HG03095 (cell line): Measurements from ENCODE around the gene DPYSL5.
"Not testable (repeated sequence)": the region's sequence is repeated elsewhere in the genome, so short reads cannot be mapped to it uniquely, and the experiment has no call there.

ENCODE experiments used
- ATAC-seq: cut with Tn5 transposase; IDR thresholded peaks from one replicate; pipeline ENCODE4 v1.9.1; 2021; ENCODE audit warnings: moderate library complexity; ENCODE audit not compliant: unreplicated experiment

Gene DPYSL5, protein sequence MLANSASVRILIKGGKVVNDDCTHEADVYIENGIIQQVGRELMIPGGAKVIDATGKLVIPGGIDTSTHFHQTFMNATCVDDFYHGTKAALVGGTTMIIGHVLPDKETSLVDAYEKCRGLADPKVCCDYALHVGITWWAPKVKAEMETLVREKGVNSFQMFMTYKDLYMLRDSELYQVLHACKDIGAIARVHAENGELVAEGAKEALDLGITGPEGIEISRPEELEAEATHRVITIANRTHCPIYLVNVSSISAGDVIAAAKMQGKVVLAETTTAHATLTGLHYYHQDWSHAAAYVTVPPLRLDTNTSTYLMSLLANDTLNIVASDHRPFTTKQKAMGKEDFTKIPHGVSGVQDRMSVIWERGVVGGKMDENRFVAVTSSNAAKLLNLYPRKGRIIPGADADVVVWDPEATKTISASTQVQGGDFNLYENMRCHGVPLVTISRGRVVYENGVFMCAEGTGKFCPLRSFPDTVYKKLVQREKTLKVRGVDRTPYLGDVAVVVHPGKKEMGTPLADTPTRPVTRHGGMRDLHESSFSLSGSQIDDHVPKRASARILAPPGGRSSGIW

DNA sequence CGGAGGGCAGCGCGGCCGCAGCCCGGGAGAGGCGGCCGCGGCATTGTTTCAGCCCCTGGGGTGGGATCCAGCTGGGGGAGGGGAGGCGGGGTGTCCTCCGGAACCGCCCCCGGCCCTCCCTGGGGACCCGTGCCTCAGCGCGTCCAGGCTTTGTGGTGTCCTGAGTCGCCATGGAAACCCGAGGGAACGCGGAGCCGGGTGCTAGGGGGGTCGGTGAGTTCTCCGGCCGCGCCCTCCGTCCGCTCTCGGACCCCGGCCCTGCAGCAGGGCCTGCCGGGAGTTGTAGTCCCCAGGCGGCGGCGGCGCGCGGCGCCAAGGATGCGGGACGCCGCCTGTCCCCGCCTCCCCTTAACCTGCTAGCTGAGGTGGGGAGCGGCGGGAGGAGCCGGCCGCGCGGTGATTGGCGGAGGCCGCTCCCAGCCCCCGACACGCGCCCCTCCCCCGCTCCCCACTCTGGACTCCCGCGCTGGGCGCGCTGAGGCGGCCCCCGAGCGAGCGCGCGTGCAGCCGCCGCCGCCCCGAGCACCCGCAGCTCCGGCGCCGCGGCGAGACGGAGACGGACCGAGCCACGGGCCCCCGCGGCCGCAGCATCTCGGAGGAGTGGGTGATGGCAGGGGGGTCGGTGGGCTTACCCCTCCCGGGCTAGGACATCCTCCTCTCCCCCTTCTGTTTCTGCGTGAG lies at the start of gene DPYSL5:
TSS of gene DPYSL5 (plus strand) at position 478 of the 681 bp plus-strand sequence. CDS start 50,368 bp downstream, outside the sequence.
- ATAC-seq: no peak

DNA sequence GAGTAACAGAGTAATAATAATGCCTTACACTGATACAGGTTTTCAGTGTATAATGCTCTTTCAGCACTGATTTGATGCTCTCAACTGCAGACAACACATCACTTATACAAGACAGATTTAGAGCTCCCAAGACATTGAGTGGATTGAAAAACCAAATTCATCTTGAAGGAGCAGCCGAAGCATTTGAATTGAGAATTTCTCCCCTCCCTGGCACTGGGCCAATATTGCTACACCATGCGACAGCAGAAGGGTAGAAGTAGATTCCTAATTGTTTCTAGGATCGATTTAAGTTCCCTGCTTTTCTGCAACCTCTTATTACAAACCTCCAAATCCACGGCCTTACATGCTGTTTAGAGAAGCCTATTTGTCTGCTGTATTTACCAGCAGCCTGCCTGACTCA lies 46.6 kb upstream of the DPYSL5 start:
- ATAC-seq: no peak

DNA sequence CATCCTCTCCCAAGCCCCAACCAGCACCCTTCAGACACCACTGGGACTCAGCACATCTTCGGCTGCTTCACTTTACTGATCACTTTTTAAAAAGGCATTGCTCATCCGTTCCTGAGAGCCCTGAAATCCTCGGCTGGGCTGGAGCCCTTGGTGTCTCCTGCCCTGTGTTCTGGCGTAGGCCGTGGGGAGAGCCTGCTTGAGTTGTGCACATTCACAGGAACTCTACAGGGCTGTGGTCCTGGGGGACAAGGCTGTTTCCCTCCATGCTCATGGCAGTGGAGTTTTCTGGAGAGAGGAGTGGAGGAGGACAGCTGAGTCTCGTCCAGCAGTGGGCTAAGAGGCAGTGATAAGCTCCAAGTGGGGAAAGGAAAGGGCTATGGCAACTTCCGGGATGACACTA lies 46.1 kb upstream of the DPYSL5 start:
- ATAC-seq: no peak

DNA sequence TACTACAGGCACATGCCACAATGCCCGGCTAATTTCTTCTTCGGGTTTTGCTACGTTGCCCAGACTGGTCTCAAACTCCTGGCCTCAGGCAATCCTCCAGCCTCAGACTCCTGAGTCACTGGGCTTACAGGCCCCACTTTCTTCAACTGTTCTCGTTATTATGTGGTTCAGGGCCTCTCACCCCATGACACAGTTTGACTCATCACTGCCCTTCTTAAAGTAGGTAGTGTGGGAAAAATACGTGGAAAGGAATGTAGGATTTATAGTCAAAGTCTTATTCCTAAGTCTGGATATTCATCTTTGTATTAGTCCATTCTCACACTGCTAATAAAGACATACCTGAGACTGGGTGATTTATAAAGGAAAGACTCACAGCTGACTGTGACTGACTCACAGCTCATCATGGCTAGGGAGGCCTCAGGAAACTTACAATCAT lies 42.7 kb upstream of the DPYSL5 start:
- no peak for ATAC-seq

DNA sequence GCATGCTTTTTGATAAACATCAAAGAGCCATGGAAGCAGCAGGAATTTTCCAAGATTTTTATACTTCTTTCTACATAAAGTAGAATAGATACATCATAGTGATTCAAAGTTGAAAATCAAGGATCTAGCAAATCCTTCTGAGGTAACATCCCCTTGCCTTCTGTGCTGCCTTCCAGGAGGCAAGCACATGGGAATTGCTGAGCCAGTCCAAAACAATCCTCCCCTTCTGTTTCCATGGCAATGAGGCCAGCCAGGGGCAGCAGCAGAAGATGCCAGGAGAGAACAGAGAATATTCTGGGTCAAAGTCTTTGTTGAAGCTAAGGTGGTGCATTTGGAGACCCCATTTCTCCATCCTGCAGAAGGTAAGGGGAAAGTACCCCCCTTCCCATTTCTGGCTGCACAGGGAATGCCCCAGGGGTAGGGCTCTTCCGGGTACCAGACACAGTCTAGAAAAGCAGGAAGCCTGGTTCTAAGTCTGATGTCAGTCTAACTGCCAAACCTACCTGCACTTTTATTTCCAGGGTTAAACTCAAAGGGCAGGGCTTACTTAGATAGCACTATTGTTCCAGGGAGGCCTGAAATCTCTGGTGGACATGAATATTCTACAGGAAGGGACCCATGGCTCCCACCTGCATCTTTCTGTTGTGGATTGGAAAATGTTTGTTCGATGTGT lies 40.0 kb upstream of the DPYSL5 start:
- no peak for ATAC-seq

DNA sequence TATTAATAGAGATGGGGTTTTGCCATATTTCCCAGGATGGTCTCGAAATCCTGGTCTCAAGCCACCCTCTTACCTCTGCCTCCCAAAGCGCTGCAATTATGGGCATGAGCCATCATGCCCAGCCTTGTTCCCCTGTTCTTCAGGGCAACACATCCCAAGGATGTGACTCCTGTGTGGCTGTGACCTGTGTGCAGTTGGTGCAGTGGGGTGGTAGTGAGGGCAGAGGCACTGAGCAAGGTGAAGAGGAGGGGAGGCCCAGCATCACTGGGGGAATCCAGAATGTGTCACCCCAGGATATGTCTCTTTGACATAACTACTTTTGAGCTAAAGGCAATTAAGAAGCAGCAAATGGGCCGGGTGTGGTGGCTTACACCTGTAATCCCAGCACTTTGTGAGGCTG lies 38.7 kb upstream of the DPYSL5 start:
- no peak for ATAC-seq

DNA sequence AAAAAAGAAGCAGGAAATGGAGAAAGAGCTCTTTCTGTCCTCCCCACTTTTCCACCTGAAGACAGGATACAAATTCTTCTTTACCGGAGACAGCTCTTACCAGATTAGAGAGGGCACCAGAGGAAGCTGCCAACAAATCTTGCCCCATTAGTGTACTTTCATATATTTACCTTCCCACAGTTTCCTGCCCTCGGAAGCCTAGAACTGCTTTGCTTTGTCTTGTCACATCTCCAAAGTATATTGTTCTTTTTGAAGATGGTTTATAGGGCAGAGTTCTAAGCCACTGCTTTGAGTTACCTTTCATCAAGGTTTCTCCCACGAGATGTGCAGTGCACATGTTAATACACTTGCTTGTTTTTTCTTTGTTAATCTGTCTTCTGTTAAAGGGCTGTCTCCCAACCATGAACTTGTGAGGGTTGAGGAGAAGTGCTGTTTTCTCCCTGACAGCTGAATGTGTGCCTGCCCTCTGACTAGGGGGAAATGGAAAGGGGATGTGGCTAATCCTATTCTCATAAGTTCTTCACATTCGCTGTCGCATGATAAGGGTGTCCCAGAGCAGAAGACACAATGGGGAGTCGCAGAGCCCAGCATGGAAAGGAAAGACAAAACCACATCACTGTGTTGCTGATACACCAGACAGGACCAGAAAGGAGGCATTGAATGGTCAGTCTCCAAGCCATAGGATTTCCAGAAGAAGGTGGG lies 37.9 kb upstream of the DPYSL5 start:
- no peak for ATAC-seq

DNA sequence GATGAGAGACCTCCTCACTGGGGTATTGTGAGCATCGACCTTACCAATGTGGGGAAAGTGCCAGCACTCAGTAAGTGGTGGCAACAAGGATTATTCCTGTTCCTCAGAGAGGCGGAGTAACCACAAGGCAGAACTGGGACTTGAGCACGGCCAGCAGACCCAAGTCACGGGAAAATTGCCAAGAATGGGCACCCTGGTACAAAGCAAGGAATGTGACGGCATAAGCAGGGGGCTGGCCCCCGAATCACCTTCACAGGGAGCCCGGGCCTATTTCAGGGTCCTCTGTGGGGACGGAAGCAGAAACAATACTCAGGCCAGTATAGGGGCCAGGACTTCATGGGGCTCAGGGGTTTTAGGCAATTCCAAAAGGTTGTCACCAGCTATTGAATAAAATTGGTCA lies 36.7 kb upstream of the DPYSL5 start:
- ATAC-seq: no peak

DNA sequence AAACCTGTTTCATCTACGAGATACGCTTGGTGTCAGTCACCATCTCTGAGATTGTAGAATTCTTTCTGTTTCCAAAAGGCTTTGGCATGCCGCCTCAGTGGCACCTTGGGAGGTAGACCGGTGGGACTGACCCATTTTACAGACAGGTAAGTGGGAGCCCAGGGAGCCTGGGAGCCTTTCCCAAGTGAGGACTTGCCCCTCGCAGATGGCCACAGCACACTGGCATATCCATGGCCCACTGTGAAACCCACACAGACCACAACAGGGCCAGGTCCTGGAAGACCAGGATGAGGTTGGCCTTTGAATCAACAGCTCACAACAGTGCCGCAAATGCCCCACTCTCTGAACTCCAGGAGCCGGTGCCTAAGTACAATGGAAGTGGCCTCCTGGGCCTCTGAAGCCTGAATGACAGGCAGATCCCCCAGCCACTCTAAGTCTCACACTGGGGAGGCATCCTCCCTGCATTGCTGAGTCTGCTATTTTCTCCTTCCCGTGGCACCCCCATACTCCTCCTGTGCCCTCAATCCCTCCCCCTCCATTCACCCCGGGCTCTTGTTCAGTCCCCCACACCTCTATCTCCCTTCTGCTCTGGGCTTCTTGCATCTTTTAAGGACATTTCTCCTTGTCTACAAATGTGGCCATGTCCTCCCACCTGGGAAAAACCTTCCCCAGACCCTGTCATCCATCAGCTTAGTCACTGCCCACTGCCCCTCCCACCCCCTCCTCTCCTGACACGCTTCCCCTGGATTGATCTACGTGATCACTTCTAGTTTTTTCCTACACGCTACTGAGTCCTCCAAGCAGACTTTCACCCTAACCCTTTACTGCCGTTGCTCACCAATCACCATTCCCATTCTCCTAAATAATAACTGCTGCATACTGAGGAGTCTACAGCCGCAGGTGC lies 35.9 kb upstream of the DPYSL5 start:
- ATAC-seq: no peak

DNA sequence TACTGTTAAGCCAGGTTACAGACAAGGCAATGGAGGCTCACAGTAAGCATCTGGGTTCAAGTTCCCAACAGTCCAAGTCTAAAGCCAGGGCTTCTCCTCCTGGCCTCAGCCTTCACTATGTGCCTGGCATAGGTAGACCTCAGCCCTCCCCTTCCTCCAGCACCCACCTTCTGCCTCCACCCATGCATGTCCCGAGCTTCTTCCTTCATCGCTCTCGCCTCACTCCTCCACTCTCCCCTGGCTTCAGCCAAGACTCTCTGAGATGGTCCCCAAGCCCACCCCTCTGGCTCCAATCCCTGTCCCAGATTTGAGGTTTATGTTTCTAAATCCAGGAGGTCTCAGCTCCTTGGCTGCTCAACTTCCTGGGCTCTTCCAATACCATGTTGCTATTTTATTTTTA lies 35.2 kb upstream of the DPYSL5 start:
- ATAC-seq: no peak

DNA sequence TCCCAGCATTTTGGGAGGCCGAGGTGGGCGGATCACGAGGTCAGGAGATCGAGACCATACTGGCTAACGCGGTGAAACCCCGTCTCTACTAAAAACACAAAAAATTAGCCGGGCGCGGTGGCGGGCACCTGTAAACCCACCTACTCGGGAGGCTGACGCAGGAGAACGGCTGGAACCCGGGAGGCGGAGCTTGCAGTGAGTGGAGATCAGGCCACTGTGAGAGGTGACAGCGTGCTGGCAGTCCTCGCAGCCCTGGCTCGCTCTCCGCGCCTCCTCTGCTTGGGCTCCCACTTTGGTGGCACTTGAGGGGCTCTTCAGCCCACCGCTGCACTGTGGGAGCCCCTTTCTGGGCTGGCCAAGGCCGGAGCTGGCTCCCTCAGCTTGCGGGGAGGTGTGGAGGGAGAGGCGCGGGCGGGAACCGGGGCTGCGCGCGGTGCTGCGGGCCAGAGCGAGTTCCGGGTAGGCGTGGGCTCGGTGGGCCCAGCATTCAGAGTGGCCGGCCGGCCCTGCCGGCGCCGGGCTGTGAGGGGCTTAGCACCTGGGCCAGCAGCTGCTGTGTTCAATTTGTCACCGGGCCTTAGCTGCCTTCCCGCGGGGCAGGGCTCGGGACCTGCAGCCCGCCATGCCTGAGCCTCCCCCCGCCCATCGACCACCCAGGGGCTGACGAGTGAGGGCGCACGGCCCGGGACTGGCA lies 33.7 kb upstream of the DPYSL5 start:
- ATAC-seq: not testable (repeated sequence)

DNA sequence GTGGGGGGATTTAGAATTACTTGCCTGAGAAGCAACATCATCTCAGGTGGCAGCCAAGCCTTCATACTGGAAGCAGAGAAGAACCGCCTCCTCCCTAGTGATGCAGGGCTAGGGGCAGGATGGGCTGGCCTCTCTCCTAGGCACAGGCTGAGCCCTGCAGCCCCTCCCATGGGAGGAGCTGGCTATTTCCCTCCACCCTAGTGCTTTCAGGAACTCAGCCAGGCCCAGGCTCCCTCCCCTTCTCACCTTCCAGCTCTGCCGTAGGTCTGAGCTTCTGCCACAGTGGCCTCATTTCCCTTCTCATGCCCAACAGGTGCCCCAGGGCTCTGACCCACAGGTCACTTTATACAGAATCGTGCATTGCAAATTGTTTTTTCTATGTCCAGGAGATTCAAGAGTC lies 31.0 kb upstream of the DPYSL5 start:
- no peak for ATAC-seq

DNA sequence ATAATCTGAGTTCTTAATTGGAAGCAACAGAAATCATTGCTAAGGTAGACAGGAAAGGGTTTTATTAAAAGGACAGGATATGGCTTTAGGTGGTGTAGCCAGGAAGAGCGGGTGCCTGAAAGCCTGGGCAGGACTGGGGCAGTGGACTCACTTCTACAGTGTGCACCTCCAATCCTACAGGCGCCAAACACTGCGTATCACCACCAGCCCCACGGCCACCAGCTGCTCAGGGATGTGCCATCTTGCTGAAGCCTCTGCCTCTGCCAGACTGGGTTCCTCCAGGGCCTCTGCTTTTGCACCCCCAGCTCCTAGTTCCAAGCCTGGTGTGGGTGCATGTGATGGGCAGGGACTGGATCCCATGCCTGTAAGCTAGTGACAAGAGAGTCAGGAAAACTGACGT lies 29.7 kb upstream of the DPYSL5 start:
- no peak for ATAC-seq

DNA sequence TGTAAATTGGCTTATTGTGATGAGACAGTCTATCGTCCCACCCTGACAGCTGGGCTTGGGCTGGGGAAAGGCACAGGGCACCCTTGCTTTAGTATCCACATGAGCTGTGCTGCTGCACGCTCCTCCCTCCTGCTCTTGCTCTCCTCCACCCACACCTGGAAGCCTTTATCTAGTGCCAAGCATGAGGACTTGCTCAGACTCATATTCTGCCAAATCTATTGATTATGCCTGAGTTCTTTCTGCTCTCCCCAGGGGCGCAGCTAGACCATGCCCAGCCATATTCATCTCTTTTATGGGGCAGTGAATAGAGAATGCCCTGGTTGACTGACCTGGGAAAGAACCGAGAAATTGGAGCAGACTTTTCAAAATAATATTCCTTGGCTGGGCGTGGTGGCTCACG lies 29.0 kb upstream of the DPYSL5 start:
- ATAC-seq: no peak

DNA sequence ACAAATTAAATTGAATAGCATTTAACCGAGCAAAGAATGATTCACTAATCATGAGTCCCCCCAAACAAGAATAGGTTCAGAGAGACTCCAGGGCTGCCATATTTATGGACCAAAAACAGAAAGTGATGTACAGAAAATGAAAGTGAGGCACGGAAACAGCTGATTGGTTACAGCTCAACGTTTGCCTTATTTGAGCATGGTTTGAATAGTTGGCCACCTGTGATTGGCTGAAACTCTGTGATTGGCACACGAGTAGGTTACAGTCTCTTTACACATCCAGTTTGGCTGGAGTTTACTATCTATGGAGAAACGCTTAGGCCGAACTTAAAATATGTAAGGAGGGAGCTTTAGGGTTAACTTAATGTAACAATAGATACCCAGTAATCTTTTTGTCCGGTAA lies 27.0 kb upstream of the DPYSL5 start:
- ATAC-seq: no peak

DNA sequence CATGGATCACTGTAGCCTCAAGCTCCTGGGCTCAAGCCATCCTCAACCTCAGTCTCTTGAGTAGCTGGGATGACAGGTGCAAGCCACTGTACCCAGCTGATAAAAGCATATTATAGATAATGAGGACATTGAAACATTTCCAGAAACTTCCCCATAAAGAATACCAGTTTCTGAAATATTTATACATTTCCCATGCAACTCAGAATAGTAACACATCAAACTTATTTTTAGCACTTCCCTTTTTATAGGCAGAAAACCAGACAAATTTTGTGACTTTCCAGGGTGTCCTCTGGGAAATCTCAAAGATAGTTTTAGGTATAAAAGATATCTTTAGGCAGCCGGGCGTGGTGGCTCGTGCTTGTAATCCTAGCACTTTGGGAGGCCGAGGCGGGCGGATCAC lies 25.1 kb upstream of the DPYSL5 start:
- no peak for ATAC-seq

DNA sequence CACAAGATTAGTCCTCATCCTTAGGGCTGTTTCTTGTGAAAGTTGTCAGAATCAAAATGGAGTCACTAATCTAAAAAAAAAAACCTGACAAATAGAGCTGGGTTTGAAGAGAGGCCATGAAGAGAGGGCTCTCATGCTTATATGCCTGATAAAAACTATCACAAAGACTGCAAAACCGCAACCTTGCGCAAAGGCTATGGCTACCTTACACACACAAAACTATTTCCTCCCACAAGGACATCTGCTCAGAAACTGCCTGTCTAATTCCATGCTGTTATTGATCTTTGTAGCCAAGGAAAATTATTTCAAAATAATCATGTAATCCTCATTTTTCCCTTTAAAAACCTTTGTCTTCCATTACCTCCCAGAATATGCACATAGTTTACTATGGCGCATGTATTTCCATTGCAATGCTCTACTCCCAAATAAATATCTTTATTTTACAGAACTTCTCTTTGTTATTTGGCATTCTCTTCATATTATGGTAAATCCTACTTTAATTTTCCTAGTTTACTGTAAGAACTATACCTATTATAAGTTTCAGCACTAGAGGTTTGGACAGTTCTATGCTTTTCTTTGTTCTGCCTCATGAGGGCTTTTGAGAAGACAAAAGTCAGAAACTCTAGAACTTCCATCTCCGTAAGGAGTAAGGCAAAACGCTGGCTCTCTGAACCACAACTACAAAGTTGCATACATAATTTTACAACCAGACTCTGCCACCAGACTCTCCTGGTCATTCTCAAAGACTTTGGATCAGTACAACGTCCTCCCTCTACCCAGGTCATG lies 9.6 kb upstream of the DPYSL5 start:
- no peak for ATAC-seq

DNA sequence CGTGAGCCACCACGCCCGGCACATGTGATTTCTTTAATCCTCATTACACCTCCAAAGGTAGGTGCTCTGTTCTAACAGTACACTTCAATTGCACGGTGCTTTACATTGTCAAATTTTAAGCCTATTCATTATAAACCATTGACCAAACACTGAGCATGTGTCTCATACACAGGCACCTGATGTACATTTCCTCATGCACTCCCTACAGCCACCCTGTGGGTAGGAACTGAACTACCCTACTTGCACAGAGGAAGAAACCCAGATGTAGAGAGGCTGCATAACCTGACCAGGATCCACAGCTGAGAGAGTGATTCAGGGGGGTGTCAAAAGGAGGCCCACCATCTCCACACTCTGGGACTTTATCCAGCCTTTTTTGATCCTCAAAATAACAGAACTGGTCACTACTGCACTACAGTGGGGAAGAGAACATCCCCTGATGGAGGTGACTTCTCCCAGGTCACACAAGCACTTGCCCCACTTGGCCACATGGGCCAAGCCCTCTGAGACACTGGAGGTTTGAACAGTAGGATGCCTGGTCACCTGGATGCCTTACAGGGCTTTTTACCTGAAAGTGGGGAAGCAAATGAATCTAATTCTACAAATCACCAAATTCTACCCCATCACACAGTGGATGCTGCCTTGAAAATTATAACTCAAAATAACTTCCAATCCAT lies 6.9 kb upstream of the DPYSL5 start:
- ATAC-seq: no peak
